DMS79 (cell line): ENCODE results near the gene HNRNPA2B1.

Source experiments
- DNase-seq: peaks from one replicate; lab custom pipeline; 2025; lab: John Stamatoyannopoulos, UW

HNRNPA2B1 gene

GRCh38 chr7:26200444-26201246 lies at the start of gene HNRNPA2B1:
Gene HNRNPA2B1 (minus strand): TSS chr7:26200746. CDS start chr7:26200577, 169 bp downstream.
- peak; percentile 91 for DNase-seq

GRCh38 chr7:26250239-26250638 lies 49.7 kb upstream of the HNRNPA2B1 start:
- no peak for DNase-seq

- DNase-seq = no peak
Observed at GRCh38 chr7:26245150-26245549, 44.6 kb upstream of the HNRNPA2B1 start.

GRCh38 chr7:26238032-26238431 lies 37.5 kb upstream of the HNRNPA2B1 start:
- DNase-seq = no peak

- no peak for DNase-seq
Observed at GRCh38 chr7:26237035-26237807, 36.7 kb upstream of the HNRNPA2B1 start.

- no peak for DNase-seq
Observed at GRCh38 chr7:26233902-26234511, 33.5 kb upstream of the HNRNPA2B1 start.

- no peak for DNase-seq
Observed at GRCh38 chr7:26227987-26228386, 27.4 kb upstream of the HNRNPA2B1 start.

GRCh38 chr7:26224359-26224758 lies 23.8 kb upstream of the HNRNPA2B1 start:
- DNase-seq = no peak

- no peak for DNase-seq
Observed at GRCh38 chr7:26216049-26216448, 15.5 kb upstream of the HNRNPA2B1 start.

GRCh38 chr7:26213807-26214515 lies 13.4 kb upstream of the HNRNPA2B1 start:
- no peak for DNase-seq

- DNase-seq = no peak
Observed at GRCh38 chr7:26212921-26213718, 12.6 kb upstream of the HNRNPA2B1 start.

- DNase-seq = no peak
Observed at GRCh38 chr7:26208040-26208439, 7.5 kb upstream of the HNRNPA2B1 start.

GRCh38 chr7:26203016-26203415 lies 2.5 kb upstream of the HNRNPA2B1 start:
- DNase-seq = no peak

GRCh38 chr7:26202019-26202990 lies 1.8 kb upstream of the HNRNPA2B1 start:
- no peak for DNase-seq

GRCh38 chr7:26201247-26202018 lies 887 bp upstream of the HNRNPA2B1 start, which contains the start of gene CBX3:
Gene CBX3 (plus strand): TSS chr7:26201745. CDS start chr7:26202999, 1,254 bp downstream.
- DNase-seq = peak; percentile 88

GRCh38 chr7:26200038-26200443 lies 505 bp downstream of the HNRNPA2B1 start:
- peak; percentile 54 for DNase-seq

- DNase-seq = peak; percentile 54
Observed at GRCh38 chr7:26199301-26200037, 1.1 kb downstream of the HNRNPA2B1 start.

- DNase-seq = no peak
Observed at GRCh38 chr7:26198781-26199169, 1.8 kb downstream of the HNRNPA2B1 start.
